Naive thymus-derived CD8-positive, alpha-beta T cell (primary cell): ENCODE measurements around the gene NDUFAF2. TPM values are rescaled to one million over a fixed set of nuclear protein-coding genes. Genes with fewer than 3 reads are reported as not detected.
"Not testable (repeated sequence)": the region's sequence is repeated elsewhere in the genome, so short reads cannot be mapped to it uniquely, and the experiment has no call there.

Source experiments
- ATAC-seq, 2 donors: fragments of 150-1000 bp; cut with Tn5 transposase in 1 of 2; sonication (Bioruptor Pico), chemical (Tn5 transposase) in 1 of 2; 1 replicate in 1 of 2; 2 replicates in 1 of 2; pipeline ENCODE4 v1.10.0; 2021; ENCODE audit warnings: mild to moderate bottlenecking in 2 of 2, moderate library complexity in 2 of 2
- POLR2A ChIA-PET: fragments of 350-600 bp; sonication (Branson Sonifier 250); formaldehyde crosslinking; loops from one replicate; lab custom pipeline; 2021; ENCODE audit warnings: antibody characterized with exemption; lab: Charles Lee
- DNase-seq, 10 donors: peaks; one replicate each; pipeline versions ENCODE4 v3.0.0 to v3.0.0-alpha.2; 2020 to 2022
- H3K27ac Mint-ChIP-seq, 10 donors: one replicate each; pipeline ENCODE4 v1.8.0; 2020 to 2022; ENCODE audit warnings: mild to moderate bottlenecking in 10 of 10, mixed read lengths in 10 of 10, moderate library complexity in 4 of 10, inconsistent platforms in 1 of 10
- H3K27me3 Mint-ChIP-seq, 5 donors: one replicate each; pipeline ENCODE4 v1.8.0; 2021 to 2022; ENCODE audit warnings: mixed read lengths in 5 of 5
- H3K36me3 Mint-ChIP-seq, 3 donors: one replicate each; pipeline ENCODE4 v1.8.0; 2020 to 2022; ENCODE audit warnings: mixed read lengths in 3 of 3, mild to moderate bottlenecking in 2 of 3, inconsistent platforms in 1 of 3
- H3K4me1 Mint-ChIP-seq, 4 donors: one replicate each; pipeline ENCODE4 v1.8.0; 2021 to 2022; ENCODE audit warnings: mixed read lengths in 4 of 4
- H3K4me3 Mint-ChIP-seq, 10 donors: one replicate each; pipeline ENCODE4 v1.8.0; 2020 to 2022; ENCODE audit warnings: mild to moderate bottlenecking in 10 of 10, mixed read lengths in 10 of 10, moderate library complexity in 6 of 10, inconsistent platforms in 1 of 10
- H3K9me3 Mint-ChIP-seq, 9 donors: one replicate each; pipeline ENCODE4 v1.8.0; 2020 to 2022; ENCODE audit warnings: mixed read lengths in 9 of 9, mild to moderate bottlenecking in 3 of 9, inconsistent platforms in 1 of 9, moderate library complexity in 1 of 9
- polyA plus RNA-seq, 3 donors: library from polyadenylated mRNA; unstranded; fragments of 300-500 nt; fragmentation: Illumina TruSeq; gene quantifications; one replicate each; pipeline ENCODE4 v1.2.3, GENCODE V29; 2021
- total RNA-seq, 8 experiments: library from RNA in 2 of 8; stranded (reverse) in 2 of 8; gene quantifications; one replicate each; pipeline ENCODE4 v1.2.3 and lab custom pipeline; 2021 to 2026

NDUFAF2 gene
- total and polyA plus RNA-seq, 5 experiments from 2014 or later, result 19.5 to 43.9 (median 30.3) TPM

GRCh38 chr5:61055434-61056006 is 110.5 kb downstream of the NDUFAF2 start:
- Mint-ChIP-seq H3K27ac (no peak overlapping the region), H3K4me3 (no peak overlapping the region), H3K9me3 (peaks cover 0 to 3% (median 0%) of the 10 kb centered on the region in 9 donors), H3K36me3 (peaks cover 0 to 7% (median 0%) of the 10 kb centered on the region in 3 donors), H3K4me1 (no peaks in the 10 kb centered on the region), H3K27me3 (no peaks in the 10 kb centered on the region)
- peak in 4 of 10 donors; percentile 3 to 37 (median 14) for DNase-seq
- POLR2A ChIA-PET, result no interaction called here
- no peak for ATAC-seq

DNA sequence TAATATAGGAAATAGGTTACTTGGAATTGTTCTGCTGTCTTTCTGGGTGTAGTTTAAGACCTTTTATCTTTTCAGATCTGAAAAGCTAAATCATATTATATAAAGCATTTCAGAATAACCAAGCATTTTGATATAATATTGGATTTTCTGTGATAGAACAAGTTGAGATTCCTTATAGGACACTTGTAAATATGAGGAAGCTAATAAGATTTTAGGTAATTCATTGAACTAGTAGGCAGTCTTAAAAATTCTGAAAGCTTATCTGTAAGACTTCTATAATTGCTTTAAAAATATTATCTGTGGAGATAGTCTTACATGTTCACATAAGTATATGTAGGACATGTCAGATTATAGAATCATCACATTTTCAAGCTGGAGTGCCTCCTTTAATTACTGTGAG is 114.5 kb downstream of the NDUFAF2 start:
- Mint-ChIP-seq H3K4me3 (no peak overlapping the region), H3K4me1 (peaks cover 0 to 3% (median 0%) of the 10 kb centered on the region in 4 donors), H3K27ac (no peak overlapping the region), H3K36me3 (peaks cover 4 to 25% (median 19%) of the 10 kb centered on the region in 3 donors), H3K27me3 (no peaks in the 10 kb centered on the region), H3K9me3 (peaks cover 0 to 31% (median 18%) of the 10 kb centered on the region in 9 donors)
- ATAC-seq, result no peak
- POLR2A ChIA-PET, result no interaction called here
- DNase-seq, result no peak

DNA sequence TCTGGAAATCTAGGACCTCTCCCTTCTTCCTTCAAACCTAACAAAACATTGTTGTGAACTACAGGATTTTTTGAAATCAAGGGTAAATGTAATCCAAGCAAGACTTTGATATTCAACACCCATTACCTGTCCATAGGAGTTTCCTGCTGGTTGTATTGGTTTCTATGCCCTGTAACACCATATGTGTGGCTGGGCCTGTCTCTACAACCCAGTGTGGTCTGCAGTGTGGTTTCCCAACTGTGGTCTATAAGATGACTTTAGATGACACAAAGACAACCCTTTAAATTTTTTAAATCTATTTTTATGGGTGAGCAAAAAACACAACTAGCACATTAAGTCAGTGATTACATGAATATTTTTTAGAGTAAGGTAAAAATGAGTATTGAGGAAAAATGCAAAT is 124.1 kb downstream of the NDUFAF2 start:
- H3K36me3 Mint-ChIP-seq, result peaks cover 10 to 27% (median 24%) of the 10 kb centered on the region in 3 donors
- H3K27me3 Mint-ChIP-seq, result no peaks in the 10 kb centered on the region
- POLR2A ChIA-PET, result no interaction called here
- H3K4me3 Mint-ChIP-seq, result no peak overlapping the region
- DNase-seq (no peak), ATAC-seq (no peak)
- no peak overlapping the region for H3K27ac Mint-ChIP-seq
- peaks cover 5 to 32% (median 16%) of the 10 kb centered on the region in 9 donors for H3K9me3 Mint-ChIP-seq
- H3K4me1 Mint-ChIP-seq, result peaks cover 2 to 12% (median 6%) of the 10 kb centered on the region in 4 donors

GRCh38 chr5:61071526-61071925 is 126.5 kb downstream of the NDUFAF2 start:
- Mint-ChIP-seq H3K4me1 (peaks cover 2 to 12% (median 6%) of the 10 kb centered on the region in 4 donors), H3K36me3 (peaks cover 8 to 29% (median 25%) of the 10 kb centered on the region in 3 donors), H3K4me3 (no peak overlapping the region), H3K27ac (peak overlapping the region in 1 of 10 donors; percentile 41), H3K9me3 (peaks cover 0 to 9% (median 4%) of the 10 kb centered on the region in 9 donors), H3K27me3 (no peaks in the 10 kb centered on the region)
- POLR2A ChIA-PET, result no interaction called here
- DNase-seq (no peak), ATAC-seq (no peak)

GRCh38 chr5:61076626-61077025 is 131.6 kb downstream of the NDUFAF2 start:
- ATAC-seq (no peak), DNase-seq (no peak)
- Mint-ChIP-seq H3K27ac (no peak overlapping the region), H3K9me3 (no peaks in the 10 kb centered on the region), H3K36me3 (peaks cover 11 to 47% (median 32%) of the 10 kb centered on the region in 3 donors), H3K4me1 (no peaks in the 10 kb centered on the region), H3K27me3 (no peaks in the 10 kb centered on the region), H3K4me3 (no peak overlapping the region)
- POLR2A ChIA-PET, result no interaction called here

DNA sequence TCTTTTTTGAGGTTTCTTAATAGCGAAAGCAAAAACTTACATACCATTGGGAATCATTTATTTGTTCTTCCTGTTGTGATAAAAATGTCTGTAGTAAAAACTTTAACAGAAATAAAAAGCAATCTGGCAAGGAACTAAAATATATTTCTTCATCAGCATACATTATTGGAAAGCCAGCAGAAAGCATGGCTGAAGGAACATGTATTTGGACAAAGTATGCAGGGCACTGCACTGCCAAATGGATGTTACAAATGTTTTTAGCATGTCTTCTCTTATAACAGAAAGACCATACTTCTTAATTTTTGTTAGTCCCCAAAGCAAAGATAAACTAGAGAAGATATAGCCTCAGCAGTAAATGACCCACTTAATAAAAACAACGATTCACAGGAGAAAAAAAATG is 136.7 kb downstream of the NDUFAF2 start:
- peaks cover 0 to 1% (median 0%) of the 10 kb centered on the region in 4 donors for H3K4me1 Mint-ChIP-seq
- peaks cover 22 to 60% (median 36%) of the 10 kb centered on the region in 3 donors for H3K36me3 Mint-ChIP-seq
- POLR2A ChIA-PET, result no interaction called here
- DNase-seq, result no peak
- H3K9me3 Mint-ChIP-seq, result peaks cover 0 to 9% (median 0%) of the 10 kb centered on the region in 9 donors
- no peak for ATAC-seq
- no peak overlapping the region for H3K4me3 Mint-ChIP-seq
- no peak overlapping the region for H3K27ac Mint-ChIP-seq
- no peaks in the 10 kb centered on the region for H3K27me3 Mint-ChIP-seq

GRCh38 chr5:61082516-61083280 is 137.7 kb downstream of the NDUFAF2 start:
- peaks cover 22 to 70% (median 42%) of the 10 kb centered on the region in 3 donors for H3K36me3 Mint-ChIP-seq
- H3K27ac Mint-ChIP-seq, result no peak overlapping the region
- peaks cover 0 to 9% (median 0%) of the 10 kb centered on the region in 9 donors for H3K9me3 Mint-ChIP-seq
- DNase-seq, result no peak
- H3K4me1 Mint-ChIP-seq, result peaks cover 0 to 1% (median 0%) of the 10 kb centered on the region in 4 donors
- ATAC-seq, result no peak
- no peak overlapping the region for H3K4me3 Mint-ChIP-seq
- POLR2A ChIA-PET, result no interaction called here
- H3K27me3 Mint-ChIP-seq, result no peaks in the 10 kb centered on the region

DNA sequence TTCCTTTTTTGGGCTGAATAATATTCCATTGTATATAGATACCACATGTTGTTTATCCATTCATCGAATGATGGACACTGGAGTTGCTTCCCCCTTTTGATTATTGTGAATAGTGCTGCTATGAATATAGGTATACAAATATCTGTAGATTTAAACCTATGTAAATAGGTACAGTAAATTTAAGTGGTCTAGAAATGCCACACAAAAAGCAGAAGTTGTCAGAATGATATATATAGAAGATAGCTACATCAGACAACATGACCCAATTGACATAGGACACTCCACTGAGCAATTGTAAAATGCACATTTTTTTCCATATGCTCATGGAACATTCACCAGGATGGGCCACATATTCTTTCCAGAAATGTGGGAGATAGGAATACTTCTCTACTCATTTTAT is 139.7 kb downstream of the NDUFAF2 start:
- H3K9me3 Mint-ChIP-seq, result peaks cover 0 to 9% (median 0%) of the 10 kb centered on the region in 9 donors
- ATAC-seq (no peak), DNase-seq (no peak)
- POLR2A ChIA-PET, result no interaction called here
- H3K27ac Mint-ChIP-seq, result no peak overlapping the region
- peaks cover 17 to 57% (median 36%) of the 10 kb centered on the region in 3 donors for H3K36me3 Mint-ChIP-seq
- H3K4me3 Mint-ChIP-seq, result no peak overlapping the region
- H3K4me1 Mint-ChIP-seq, result peaks cover 0 to 1% (median 0%) of the 10 kb centered on the region in 4 donors
- H3K27me3 Mint-ChIP-seq, result no peaks in the 10 kb centered on the region

DNA sequence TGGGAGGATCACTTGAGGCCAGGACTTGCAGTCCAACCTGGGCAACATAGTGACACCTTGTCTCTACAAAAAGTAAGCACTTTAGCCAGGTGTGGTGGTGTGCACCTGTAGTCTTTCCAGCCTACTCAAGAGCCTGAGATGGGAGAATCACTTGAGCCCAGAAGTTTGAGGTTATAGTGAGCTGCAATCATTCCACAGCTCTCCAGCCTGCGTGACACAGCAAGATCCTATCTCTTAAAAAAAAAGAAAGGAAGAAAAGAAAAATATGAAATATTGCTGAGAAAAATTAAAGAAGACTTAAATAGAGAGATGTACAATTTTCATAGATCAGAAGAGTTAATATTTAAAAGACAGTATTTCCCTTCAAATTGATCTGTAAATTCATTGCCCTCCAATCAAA is 140.9 kb downstream of the NDUFAF2 start:
- Mint-ChIP-seq H3K4me3 (no peak overlapping the region), H3K36me3 (peaks cover 15 to 54% (median 37%) of the 10 kb centered on the region in 3 donors), H3K9me3 (peaks cover 0 to 9% (median 2%) of the 10 kb centered on the region in 9 donors)

DNA sequence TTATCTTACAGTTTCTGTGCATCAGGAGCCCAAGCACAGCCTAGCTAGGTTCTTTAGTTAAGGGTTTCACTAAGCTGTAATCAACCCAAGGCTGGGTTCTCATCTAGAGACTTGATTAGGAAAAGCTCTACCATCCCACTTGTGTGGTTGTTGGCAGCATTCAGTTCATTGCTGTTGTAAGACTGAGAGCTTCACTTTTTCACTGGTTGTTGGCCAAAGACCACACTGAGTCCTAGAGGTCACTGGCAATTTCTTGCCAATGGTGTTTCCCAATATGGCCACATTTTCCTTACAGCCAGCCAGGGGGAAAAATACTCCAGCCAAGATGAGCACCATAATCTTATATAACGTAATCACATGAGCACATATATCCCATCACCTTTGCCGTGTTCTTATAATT is 142.9 kb downstream of the NDUFAF2 start:
- H3K36me3 Mint-ChIP-seq, result peaks cover 24 to 53% (median 45%) of the 10 kb centered on the region in 3 donors

More for the DNA sequence above, 140.9 kb downstream of the NDUFAF2 start:
- POLR2A ChIA-PET, result no interaction called here
- H3K4me1 Mint-ChIP-seq, result peaks cover 0 to 1% (median 0%) of the 10 kb centered on the region in 4 donors
- H3K27ac Mint-ChIP-seq, result no peak overlapping the region
- ATAC-seq (no peak), DNase-seq (no peak)
- no peaks in the 10 kb centered on the region for H3K27me3 Mint-ChIP-seq

DNA sequence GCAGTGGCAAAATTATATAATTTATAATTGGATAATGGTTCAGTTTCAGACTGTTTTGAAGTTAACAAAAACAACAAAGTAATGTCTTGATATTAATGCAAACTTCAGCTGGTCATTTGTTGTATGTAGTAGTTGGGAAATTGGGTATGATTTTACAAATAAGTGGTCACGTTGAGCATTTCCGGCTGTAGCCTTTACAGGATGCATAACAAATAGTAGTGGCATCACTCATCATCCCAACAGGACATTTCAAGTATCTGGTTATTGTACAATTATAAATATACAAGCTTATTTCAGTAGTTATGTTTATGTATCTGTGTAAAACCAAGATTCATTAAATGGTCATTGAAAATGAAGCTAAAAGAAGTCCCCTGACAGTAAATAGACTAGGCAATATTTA is 144.3 kb downstream of the NDUFAF2 start:
- Mint-ChIP-seq H3K36me3 (peaks cover 17 to 52% (median 41%) of the 10 kb centered on the region in 3 donors), H3K27ac (no peak overlapping the region)
- ATAC-seq, result no peak

More for the DNA sequence above, 142.9 kb downstream of the NDUFAF2 start:
- H3K4me3 Mint-ChIP-seq, result no peak overlapping the region
- ATAC-seq, result no peak
- no peak for DNase-seq
- H3K9me3 Mint-ChIP-seq, result peaks cover 0 to 16% (median 3%) of the 10 kb centered on the region in 9 donors
- no peaks in the 10 kb centered on the region for H3K27me3 Mint-ChIP-seq
- peaks cover 0 to 1% (median 0%) of the 10 kb centered on the region in 4 donors for H3K4me1 Mint-ChIP-seq
- POLR2A ChIA-PET, result no interaction called here
- no peak overlapping the region for H3K27ac Mint-ChIP-seq

GRCh38 chr5:61093046-61093771 is 148.2 kb downstream of the NDUFAF2 start:
- POLR2A ChIA-PET, ATAC-seq, H3K4me3 Mint-ChIP-seq, H3K4me1 Mint-ChIP-seq, H3K27ac Mint-ChIP-seq, H3K27me3 Mint-ChIP-seq, DNase-seq: not testable (repeated sequence)
- peaks cover 10 to 35% (median 30%) of the 10 kb centered on the region in 3 donors for H3K36me3 Mint-ChIP-seq
- H3K9me3 Mint-ChIP-seq, result peaks cover 0 to 16% (median 3%) of the 10 kb centered on the region in 9 donors

More for the DNA sequence above, 144.3 kb downstream of the NDUFAF2 start:
- Mint-ChIP-seq H3K27me3 (no peaks in the 10 kb centered on the region), H3K9me3 (peaks cover 0 to 16% (median 3%) of the 10 kb centered on the region in 9 donors), H3K4me3 (no peak overlapping the region), H3K4me1 (peaks cover 0 to 3% (median 0%) of the 10 kb centered on the region in 4 donors)
- POLR2A ChIA-PET, result no interaction called here
- DNase-seq, result no peak
